ENCODE results near the gene TERC. TPM values are rescaled to one million over a fixed set of nuclear protein-coding genes. Genes with fewer than 3 reads are reported as not detected.
"Not testable (repeated sequence)": the region's sequence is repeated elsewhere in the genome, so short reads cannot be mapped to it uniquely, and the experiment has no call there.

Gene TERC
- total and polyA plus RNA-seq, 2 donors = 136 TPM; not detected in 1

DNA sequence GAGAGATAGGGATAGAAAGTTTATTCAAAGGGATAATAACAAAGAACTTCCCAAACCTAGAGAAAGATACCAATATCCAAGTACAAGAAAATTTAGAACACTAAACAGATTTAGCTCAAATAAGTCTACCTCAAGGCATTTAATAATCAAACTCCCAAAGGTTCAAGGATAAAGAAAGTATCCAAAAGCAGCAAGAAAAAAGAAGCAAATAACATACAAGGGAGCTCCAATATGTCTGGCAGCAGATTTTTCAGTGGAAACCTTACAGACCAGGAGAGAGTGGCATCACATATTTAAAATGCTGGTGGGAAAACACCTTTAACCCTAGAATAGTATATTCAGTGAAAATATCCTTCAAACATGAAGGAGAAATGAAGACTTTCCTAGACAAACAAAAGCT lies 33.0 kb downstream of the TERC start:
- H3K27ac ChIP-seq (ENCODE audit: low read depth in 1 of 2, low read length in 1 of 2); DNase-seq (ENCODE audit: low read depth in 6 of 9, low spot score in 9 of 9); H3K4me1 ChIP-seq (ENCODE audit: control insufficient read depth in 2 of 2, insufficient read depth in 2 of 2, low read length in 2 of 2); H3K4me3 ChIP-seq (ENCODE audit: low read length in 2 of 2); H3K27me3 ChIP-seq (ENCODE audit: control insufficient read depth in 2 of 2, insufficient read depth in 1 of 2, low read length in 1 of 2); H3K36me3 ChIP-seq (ENCODE audit: control insufficient read depth in 2 of 2, insufficient read depth in 2 of 2, low read length in 1 of 2); H3K9me3 ChIP-seq (ENCODE audit: control insufficient read depth in 2 of 2, insufficient read depth in 1 of 2, low read length in 1 of 2): not testable (repeated sequence)

DNA sequence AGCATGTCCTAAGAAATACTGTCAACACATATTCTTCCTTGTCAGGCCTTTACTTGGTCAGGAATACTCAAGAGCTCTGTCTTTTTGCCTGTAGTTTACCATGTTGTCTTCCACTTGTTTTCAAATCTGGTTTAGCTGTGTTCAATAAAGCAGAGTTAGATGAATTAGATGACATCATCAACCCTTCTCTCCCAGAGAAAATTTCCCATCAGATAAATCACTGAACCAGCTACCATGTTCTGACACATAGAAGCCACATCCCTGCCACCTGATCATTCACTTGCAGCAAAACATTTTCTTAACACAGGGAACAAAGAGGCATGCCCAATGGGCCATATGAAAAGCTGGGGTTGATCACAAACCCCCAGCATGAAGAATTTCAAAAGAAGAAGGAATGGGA lies 42.1 kb downstream of the TERC start:
- H3K4me3 ChIP-seq (ENCODE audit: low read length in 2 of 2) = no peak overlapping the region
- DNase-seq (ENCODE audit: low read depth in 6 of 9, low spot score in 9 of 9) = no peak
- H3K27ac ChIP-seq (ENCODE audit: low read depth in 1 of 2, low read length in 1 of 2) = no peak overlapping the region
- H3K27me3 ChIP-seq (ENCODE audit: control insufficient read depth in 2 of 2, insufficient read depth in 1 of 2, low read length in 1 of 2) = no peaks in the 10 kb centered on the region
- no peaks in the 10 kb centered on the region for H3K4me1 ChIP-seq (ENCODE audit: control insufficient read depth in 2 of 2, insufficient read depth in 2 of 2, low read length in 2 of 2)
- no peaks in the 10 kb centered on the region for H3K36me3 ChIP-seq (ENCODE audit: control insufficient read depth in 2 of 2, insufficient read depth in 2 of 2, low read length in 1 of 2)
- H3K9me3 ChIP-seq (ENCODE audit: control insufficient read depth in 2 of 2, insufficient read depth in 1 of 2, low read length in 1 of 2) = no peaks in the 10 kb centered on the region

DNA sequence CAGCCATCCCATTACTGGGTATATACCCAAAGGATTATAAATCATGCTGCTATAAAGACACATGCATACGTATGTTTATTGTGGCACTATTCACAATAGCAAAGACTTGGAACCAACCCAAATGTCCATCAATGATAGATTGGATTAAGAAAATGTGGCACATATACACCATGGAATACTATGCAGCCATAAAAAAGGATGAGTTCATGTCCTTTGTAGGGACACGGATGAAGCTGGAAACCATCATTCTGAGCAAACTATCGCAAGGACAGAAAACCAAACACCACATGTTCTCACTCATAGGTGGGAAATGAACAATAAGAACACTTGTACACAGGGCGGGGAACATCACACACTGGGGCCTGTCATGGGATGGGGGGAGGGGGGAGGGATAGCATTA lies 46.4 kb downstream of the TERC start:
- WGBS = 96% methylated on average over 3 of the region's 4 CpGs
- not testable (repeated sequence) for H3K36me3 ChIP-seq (ENCODE audit: control insufficient read depth in 2 of 2, insufficient read depth in 2 of 2, low read length in 1 of 2); H3K9me3 ChIP-seq (ENCODE audit: control insufficient read depth in 2 of 2, insufficient read depth in 1 of 2, low read length in 1 of 2); DNase-seq (ENCODE audit: low read depth in 6 of 9, low spot score in 9 of 9); H3K27me3 ChIP-seq (ENCODE audit: control insufficient read depth in 2 of 2, insufficient read depth in 1 of 2, low read length in 1 of 2); H3K4me1 ChIP-seq (ENCODE audit: control insufficient read depth in 2 of 2, insufficient read depth in 2 of 2, low read length in 2 of 2); H3K27ac ChIP-seq (ENCODE audit: low read depth in 1 of 2, low read length in 1 of 2); H3K4me3 ChIP-seq (ENCODE audit: low read length in 2 of 2)

Other genes with a start within 250 kb of the TERC start
- 3.2 TPM for gene MECOM, start 101.3 kb downstream of the TERC start, total RNA-seq
- gene MECOM, start 101.3 kb downstream of the TERC start, polyA plus RNA-seq = 3.5 TPM
- 1.0 TPM for gene ACTRT3, start 4.5 kb upstream of the TERC start, total RNA-seq
- 1.5 TPM for gene ACTRT3, start 4.5 kb upstream of the TERC start, polyA plus RNA-seq
- gene MYNN, start 8.3 kb upstream of the TERC start, total RNA-seq = 26.1 TPM
- 15.4 TPM for gene MYNN, start 8.3 kb upstream of the TERC start, polyA plus RNA-seq
- gene LRRIQ4, start 47.8 kb upstream of the TERC start, total RNA-seq = 0.05 TPM
- gene LRRIQ4, start 47.8 kb upstream of the TERC start, polyA plus RNA-seq = 0.07 TPM
- gene LRRC34, start 47.8 kb upstream of the TERC start, total RNA-seq = 5.9 TPM
- 2.6 TPM for gene LRRC34, start 47.8 kb upstream of the TERC start, polyA plus RNA-seq
- gene LRRC31, start 104.9 kb upstream of the TERC start, total RNA-seq = 0.09 TPM
- 0.07 TPM for gene LRRC31, start 104.9 kb upstream of the TERC start, polyA plus RNA-seq
- not detected for gene SAMD7, start 146.5 kb upstream of the TERC start, total RNA-seq
- not detected for gene SAMD7, start 146.5 kb upstream of the TERC start, polyA plus RNA-seq
- gene SEC62, start 201.7 kb upstream of the TERC start, total RNA-seq = 61.7 TPM
- gene SEC62, start 201.7 kb upstream of the TERC start, polyA plus RNA-seq = 39.2 TPM